HG02759 (cell line): ENCODE data around the gene PTCD1.

Experiments
- ATAC-seq: cut with Tn5 transposase; IDR thresholded peaks from one replicate; pipeline ENCODE4 v1.9.1; 2021; ENCODE audit warnings: mild to moderate bottlenecking, moderate library complexity; ENCODE audit not compliant: unreplicated experiment

The PTCD1 gene

GRCh38 chr7:99410635-99411034 lies 28.0 kb downstream of the PTCD1 start:
- no peak for ATAC-seq

DNA sequence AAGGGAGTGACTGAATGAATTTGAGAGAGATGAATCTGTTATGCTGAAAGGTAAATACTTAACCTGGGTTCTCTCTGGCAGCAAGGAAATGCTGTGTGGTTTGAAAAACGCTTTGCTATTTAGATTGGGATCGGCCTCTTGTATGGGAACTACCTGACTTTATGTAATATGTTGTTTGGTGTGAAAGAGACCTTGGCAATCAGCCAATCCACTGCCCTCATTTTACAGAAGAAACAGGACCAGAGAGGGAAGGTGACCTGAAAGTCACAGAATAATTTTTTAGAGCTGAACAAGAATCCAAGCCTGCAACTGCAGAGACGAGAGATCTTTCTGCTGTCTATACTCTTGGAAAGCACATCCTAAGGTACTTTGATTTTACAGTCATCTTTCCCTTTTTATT lies 28.8 kb downstream of the PTCD1 start:
- no peak for ATAC-seq

DNA sequence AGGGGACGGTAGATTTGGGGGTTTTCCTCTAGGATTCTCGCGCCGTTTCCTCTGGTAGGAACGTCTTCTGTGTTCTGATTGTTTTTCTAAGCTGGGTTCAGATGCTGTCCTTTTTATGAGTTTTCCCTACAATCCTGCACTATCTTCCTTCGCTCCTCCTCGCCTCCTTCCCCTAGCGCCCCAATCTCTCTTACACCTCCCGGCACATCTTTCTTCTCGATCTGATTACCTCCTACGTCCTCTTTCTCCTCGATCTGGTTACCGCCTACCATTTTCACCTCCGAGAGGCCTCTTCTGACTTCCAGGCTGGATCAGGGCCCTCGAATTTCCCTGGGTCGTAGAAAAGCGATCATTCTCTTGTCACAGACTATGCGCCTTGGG lies 29.4 kb downstream of the PTCD1 start:
- ATAC-seq = peak; percentile 3

DNA sequence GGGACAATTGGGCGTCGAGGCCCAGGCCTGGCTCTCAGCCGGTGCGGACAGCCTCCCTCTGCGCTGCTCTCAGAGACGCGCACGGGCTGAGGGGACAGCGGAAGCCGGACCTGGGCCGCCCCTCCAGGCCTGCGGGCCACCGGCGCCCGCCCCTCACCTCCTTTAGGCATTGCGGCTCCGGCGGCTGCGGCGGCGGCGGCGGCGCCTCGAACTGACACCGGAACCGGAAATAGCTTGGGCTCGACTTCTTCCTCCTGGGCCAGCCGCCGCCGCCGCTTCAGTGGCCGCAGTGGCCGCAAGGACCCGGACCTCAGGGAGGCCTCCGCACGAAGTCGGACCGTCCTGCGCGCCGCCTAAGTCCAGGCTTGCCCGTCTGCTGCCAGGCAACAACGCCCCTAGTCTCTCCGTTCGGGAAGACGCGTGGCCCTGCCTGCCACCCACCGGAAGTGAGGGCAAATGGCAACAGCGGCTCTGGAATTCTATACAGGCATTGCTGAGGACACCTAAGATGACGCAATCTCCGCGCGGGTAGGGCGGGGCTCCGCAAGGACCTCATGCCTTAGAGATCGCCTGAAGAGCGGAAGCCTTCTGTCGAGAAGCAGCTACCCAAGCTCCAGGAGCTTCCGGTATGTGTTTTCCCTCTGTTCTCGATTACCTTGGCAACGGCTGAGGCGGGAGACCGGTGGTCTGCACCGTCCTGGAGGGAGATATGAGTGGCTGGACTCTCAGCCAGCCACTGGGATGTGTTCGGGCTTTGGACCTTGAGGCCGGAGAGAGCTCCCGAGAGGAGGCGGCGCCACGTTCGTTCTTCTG lies 30.0 kb downstream of the PTCD1 start, which contains the start of the genes BUD31 and PDAP1:
Gene BUD31, plus strand, starts transcription at position 591 of the 813 bp plus-strand sequence. CDS start 2,124 bp downstream, outside the sequence.
Gene PDAP1, minus strand, starts transcription at position 219 of the 813 bp plus-strand sequence. Its CDS starts 49 bp downstream, at position 170.
- ATAC-seq = peak; percentile 79

DNA sequence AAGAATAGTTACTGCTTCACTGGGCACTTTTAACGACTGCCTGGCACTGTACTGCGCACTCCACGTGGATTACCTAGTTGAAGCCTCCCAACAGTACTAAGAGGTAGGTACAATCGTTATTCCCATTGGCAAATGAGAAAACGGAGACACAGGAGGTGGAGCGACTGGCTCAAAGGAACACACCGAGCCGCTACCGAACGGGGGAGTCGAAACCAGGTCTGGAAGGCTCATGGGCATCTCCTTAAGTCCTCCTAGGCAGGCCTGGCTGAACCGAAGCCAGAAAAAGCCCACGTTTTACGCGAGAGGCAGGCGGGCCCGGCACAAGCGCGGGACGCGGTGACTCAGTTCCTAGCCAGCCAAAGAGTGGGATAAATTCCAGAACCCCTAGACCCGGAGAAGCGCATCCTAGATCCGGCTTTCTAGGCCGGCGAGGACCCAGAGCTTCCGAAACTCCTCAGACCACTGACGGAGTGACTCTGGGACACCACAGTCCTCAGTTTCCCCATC lies 30.7 kb downstream of the PTCD1 start:
- ATAC-seq = no peak

DNA sequence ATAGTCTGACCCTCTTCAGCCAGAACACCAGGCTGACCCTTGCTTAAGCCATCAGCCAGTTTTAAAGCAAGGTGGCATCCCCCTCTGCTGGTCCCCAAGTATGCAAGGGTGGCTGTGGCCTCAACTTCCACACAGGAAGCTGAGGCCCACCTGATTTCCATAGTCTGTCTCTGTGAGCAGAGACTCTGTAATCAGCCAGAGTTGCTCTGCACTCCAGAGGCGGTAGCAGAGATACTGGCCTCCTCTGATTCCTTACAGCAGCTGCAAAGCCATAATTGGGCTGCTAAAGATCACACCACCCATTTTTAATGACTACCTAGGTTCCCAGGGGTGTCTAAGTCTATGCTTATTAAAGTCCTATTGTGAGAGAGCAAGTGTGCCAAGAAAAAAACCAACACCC lies 32.0 kb downstream of the PTCD1 start:
- no peak for ATAC-seq

GRCh38 chr7:99404977-99405320 lies 33.6 kb downstream of the PTCD1 start:
- no peak for ATAC-seq

GRCh38 chr7:99404235-99404976 lies 34.2 kb downstream of the PTCD1 start:
- ATAC-seq = no peak

DNA sequence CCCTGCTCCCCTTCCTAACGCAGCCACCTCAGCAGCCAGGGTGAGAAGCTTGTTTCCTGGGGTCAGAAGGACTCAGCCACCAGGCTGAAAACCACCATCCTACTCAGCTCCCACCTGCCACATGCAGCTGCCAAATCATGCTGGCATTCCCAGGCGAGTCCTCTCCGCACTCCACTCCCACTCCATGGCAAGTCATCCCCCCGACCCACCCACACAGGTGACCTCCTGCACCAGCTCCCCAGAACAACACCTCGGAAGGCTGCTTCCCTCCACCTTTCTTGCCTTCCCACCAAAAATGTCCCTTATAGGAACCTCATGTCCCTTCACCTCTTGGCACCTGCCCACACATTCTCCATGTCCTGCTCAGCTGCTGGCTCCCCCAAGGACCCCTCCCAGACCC lies 34.8 kb downstream of the PTCD1 start:
- no peak for ATAC-seq

- ATAC-seq = no peak
Measured at GRCh38 chr7:99402854-99403253, 35.7 kb downstream of the PTCD1 start.

- ATAC-seq = no peak
Measured at GRCh38 chr7:99399597-99399996, 39.0 kb downstream of the PTCD1 start.

DNA sequence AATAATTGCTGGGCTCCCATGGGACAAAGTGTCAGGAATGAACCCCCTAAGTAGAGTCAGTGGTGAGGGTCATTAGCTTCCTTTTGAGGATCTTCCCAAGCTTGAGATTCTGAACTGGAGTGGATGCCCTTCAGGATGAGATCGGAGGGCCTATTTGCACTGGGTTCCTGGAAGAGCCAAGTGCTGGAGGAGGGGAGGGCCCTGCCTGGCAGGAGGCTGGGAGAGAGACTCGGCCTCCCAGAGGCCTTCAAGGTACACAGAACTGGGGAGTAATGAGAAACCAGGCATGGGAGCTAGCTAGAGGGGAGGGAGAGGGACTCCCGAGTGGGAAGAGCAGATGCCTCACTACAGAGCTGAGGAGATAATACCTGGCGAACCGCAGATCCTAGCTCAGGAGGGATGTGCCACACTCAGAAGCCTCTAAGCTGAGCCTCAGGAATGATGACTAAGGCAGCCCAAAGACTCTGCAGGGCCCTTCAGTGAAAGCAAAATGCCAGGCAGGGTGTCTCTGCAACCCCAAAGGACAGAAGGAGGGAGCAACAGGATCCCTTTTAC lies 39.6 kb downstream of the PTCD1 start:
- no peak for ATAC-seq

- no peak for ATAC-seq
Measured at GRCh38 chr7:99397297-99397983, 41.2 kb downstream of the PTCD1 start.

GRCh38 chr7:99396418-99397296 lies 41.9 kb downstream of the PTCD1 start:
- ATAC-seq = no peak

GRCh38 chr7:99395616-99396327 lies 42.8 kb downstream of the PTCD1 start:
- no peak for ATAC-seq

DNA sequence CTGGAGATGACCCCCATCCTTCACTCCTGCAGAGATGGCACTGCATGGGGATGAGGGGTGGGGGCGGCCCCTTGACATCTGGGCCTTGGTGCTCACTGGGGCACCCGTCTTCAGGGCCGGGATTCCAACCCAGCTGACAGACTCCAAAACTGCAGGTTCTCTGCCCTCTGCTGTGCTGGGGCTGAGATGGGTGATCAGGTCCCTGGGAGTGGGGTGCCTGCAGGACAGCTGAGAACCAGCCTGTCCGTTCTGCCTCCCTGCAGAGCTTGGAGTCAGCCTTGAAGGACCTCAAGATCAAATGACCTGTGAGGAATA lies 44.5 kb downstream of the PTCD1 start:
- no peak for ATAC-seq

DNA sequence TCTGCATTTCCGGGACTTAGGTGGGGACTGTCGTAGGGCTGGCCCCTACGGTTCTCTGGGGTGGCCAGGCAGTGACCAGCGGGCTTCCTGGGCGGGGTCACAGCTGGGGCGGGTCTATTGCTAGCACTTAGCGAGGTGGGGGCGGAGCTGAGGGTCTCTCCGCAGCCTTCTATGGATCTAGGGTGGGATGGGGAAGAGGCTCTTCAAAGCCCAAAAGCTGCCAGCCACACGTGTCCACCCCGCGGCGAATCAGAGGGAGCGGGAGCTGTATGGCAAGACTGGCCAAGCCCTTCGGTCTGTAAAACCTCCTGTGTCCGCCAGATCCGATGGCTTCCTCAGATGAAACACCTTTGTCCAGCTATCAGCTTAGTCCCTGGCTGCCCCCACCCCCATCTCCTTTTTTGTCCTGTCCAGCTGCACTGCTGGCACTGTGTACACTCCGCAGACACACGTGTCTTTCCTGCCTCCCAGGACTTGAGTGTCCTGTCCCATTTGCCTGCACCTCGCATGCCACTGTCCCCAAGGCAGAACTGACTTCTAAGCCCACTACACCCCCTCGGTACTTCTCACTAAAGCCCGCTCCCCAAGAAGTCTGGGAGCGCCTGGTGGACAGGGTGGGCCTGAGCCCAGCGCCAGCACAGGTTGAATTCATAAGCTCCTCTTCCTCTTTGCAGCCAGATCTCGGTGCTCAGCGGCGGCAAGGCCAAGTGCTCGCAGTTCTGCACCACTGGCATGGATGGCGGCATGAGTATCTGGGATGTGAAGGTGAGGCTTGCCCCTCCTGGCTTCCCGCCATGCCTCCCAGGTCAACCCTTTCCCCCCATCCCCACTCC lies 45.0 kb downstream of the PTCD1 start:
- no peak for ATAC-seq

- no peak for ATAC-seq
Measured at GRCh38 chr7:99392659-99393354, 45.8 kb downstream of the PTCD1 start.
